ENCODE measurements around the gene FLT3. TPM values are rescaled to one million over a fixed set of nuclear protein-coding genes. Genes with fewer than 3 reads are reported as not detected.

FLT3 gene
- total and polyA plus RNA-seq, 2 of the 13 experiments (the other 11 are each of a cell fraction or from before 2014, with no cell fraction given), result not detected

DNA sequence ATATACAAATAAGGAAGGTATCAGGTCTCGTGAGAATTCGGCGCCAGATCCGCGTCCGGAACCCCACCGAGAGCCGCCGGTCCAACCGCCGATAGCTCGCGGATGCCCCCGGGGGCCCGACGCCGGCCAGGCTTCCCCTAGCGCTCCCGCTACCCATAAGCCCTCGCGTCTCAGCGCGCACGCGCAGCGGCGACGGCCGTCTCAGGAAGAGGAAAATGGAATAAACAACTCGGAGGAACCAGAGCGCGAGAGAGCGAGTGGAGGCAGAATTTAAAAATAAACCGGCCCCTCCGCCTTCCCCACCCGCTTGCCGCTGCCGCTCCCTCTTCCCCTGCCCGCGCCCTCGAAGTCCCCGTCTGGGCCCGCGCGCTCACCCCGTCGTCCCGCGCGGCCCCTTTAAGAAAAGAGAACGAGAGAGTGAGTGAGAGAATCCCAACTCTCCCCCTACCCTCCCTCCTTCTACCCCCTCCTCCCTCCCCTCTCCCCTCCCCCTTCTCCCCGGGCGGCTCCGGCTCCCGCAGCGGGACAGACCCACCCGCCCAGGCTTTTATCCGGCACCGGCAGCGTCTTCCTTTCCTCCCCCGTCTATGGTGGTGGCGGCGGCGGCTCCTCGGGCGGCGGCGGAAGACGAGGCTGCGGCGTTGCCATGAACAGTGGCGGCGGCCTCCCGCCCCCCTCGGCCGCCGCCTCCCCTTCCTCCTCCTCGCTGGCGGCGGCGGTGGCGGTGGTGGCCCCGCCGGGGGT lies 37.8 kb upstream of the FLT3 start, which contains the start of gene PAN3:
Gene PAN3, plus strand, starts transcription at position 534 of the 744 bp plus-strand sequence. Its CDS starts 113 bp downstream, at position 647.
- Histone ChIP-seq H2AFZ (ENCODE audit: low read length) (peak within 1 kb of the TSS; percentile 86), H3K9me3 (ENCODE audit: low read length) (no peaks in the 10 kb centered on the region), H4K20me1 (ENCODE audit: insufficient read depth, low read length) (peaks cover 31% of the 10 kb centered on the region), H3K9ac (ENCODE audit: insufficient read depth, low read depth, low read length) (peak within 1 kb of the TSS; percentile 87), H3K27me3 (ENCODE audit: control insufficient read depth in 1 of 2, insufficient read depth in 2 of 2, low read length in 2 of 2) (no peaks in the 10 kb centered on the region), H3K79me2 (ENCODE audit: insufficient read depth, low read length) (peaks cover 46% of the 10 kb centered on the region), H3K4me2 (ENCODE audit: low read depth, low read length) (peak within 1 kb of the TSS; percentile 83), H3K36me3 (replicated peaks in 1 of 2; ENCODE audit: control insufficient read depth in 1 of 2, insufficient read depth in 2 of 2, low read length in 2 of 2) (no peaks in the 10 kb centered on the region), H3K27ac (ENCODE audit: extremely low read length, insufficient read depth, low read length) (peak within 1 kb of the TSS; percentile 97), H3K4me3 (replicated peaks in 1 of 3; ENCODE audit: insufficient read depth in 1 of 3, low read depth in 2 of 3, low read length in 3 of 3) (peak within 1 kb of the TSS; percentile 85 to 98 (median 90)), H3K4me1 (ENCODE audit: insufficient read depth, low read length) (peaks cover 40% of the 10 kb centered on the region)
- WGBS (ENCODE audit: low lambda C conversion rate), result under 1% methylated on average over 56 of the region's 84 CpGs
- intact Hi-C loops (cut with micrococcal nuclease; ENCODE audit: unreplicated experiment) (no loop called here), in situ Hi-C loops (cut with HindIII; ENCODE audit: extremely low pct_ligation_motif_present, low pct_unique_long_range_greater_than_20kb) (no loop called here)
- FAIRE-seq (peak; percentile 8), ATAC-seq (peak; percentile 75), DNase-seq (ENCODE audit: low spot score) (peak; percentile 80)
- no TSS peak for BruUV-seq (replicated peaks)
- ChIA-PET CTCF (ENCODE audit: low intra/inter-chr PET ratio, low total read pairs) (no interaction called here), POLR2A (interaction anchor here (0.7 to 1.0 kb wide), 4 partner anchors 9 to 735 kb away, joined by 4 to 7 read pairs (median 4); no protein-coding TSS in a partner anchor)
- TF ChIP-seq ZNF558 (CRISPR knock-in tag; IDR thresholded peaks at IDR 0.05; ENCODE audit: borderline replicate concordance) (0 out of 2 replicates have a peak, but pooled peaks have one; percentile 3), POLR2AphosphoS5 (IDR thresholded peaks at IDR 0.05; ENCODE audit: low read depth, low read length) (peak; percentile 85), ZNF607 (CRISPR knock-in tag; IDR thresholded peaks at IDR 0.05; ENCODE audit: borderline replicate concordance) (no peak), ZNF788 (CRISPR knock-in tag; IDR thresholded peaks at IDR 0.05; ENCODE audit: borderline replicate concordance) (peak; percentile 69), MXI1 (IDR thresholded peaks at IDR 0.05; ENCODE audit: borderline replicate concordance, low read depth, low read length) (peak; percentile 3; the same call in 1 of the 3 replicates), ISL2 (CRISPR knock-in tag; IDR thresholded peaks at IDR 0.05) (0 out of 2 replicates have a peak, but pooled peaks have one; percentile 13), ZFY (CRISPR knock-in tag; IDR thresholded peaks at IDR 0.05) (peak; percentile 71; the same call in 1 of the 2 replicates), SIN3A (IDR thresholded peaks at IDR 0.05; ENCODE audit: borderline replicate concordance, low read depth, low read length) (peak; percentile 79; the same call in 1 of the 2 replicates), RARA (CRISPR knock-in tag; IDR thresholded peaks at IDR 0.05) (no peak), KLF6 (CRISPR knock-in tag; IDR thresholded peaks at IDR 0.05) (peak; percentile 43; the same call in 1 of the 2 replicates), MAF1 (CRISPR knock-in tag; IDR thresholded peaks at IDR 0.05; ENCODE audit: borderline replicate concordance) (peak; percentile 51; the same call in 1 of the 2 replicates), MED1 (CRISPR knock-in tag; IDR thresholded peaks at IDR 0.05) (0 out of 2 replicates have a peak, but pooled peaks have one; percentile 23)
- TF ChIP-seq, protein P1, sequence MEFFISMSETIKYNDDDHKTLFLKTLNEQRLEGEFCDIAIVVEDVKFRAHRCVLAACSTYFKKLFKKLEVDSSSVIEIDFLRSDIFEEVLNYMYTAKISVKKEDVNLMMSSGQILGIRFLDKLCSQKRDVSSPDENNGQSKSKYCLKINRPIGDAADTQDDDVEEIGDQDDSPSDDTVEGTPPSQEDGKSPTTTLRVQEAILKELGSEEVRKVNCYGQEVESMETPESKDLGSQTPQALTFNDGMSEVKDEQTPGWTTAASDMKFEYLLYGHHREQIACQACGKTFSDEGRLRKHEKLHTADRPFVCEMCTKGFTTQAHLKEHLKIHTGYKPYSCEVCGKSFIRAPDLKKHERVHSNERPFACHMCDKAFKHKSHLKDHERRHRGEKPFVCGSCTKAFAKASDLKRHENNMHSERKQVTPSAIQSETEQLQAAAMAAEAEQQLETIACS (CRISPR knock-in tag; IDR thresholded peaks at IDR 0.05), result peak; percentile 69; the same call in 1 of the 2 replicates
- TF ChIP-seq, protein P2, sequence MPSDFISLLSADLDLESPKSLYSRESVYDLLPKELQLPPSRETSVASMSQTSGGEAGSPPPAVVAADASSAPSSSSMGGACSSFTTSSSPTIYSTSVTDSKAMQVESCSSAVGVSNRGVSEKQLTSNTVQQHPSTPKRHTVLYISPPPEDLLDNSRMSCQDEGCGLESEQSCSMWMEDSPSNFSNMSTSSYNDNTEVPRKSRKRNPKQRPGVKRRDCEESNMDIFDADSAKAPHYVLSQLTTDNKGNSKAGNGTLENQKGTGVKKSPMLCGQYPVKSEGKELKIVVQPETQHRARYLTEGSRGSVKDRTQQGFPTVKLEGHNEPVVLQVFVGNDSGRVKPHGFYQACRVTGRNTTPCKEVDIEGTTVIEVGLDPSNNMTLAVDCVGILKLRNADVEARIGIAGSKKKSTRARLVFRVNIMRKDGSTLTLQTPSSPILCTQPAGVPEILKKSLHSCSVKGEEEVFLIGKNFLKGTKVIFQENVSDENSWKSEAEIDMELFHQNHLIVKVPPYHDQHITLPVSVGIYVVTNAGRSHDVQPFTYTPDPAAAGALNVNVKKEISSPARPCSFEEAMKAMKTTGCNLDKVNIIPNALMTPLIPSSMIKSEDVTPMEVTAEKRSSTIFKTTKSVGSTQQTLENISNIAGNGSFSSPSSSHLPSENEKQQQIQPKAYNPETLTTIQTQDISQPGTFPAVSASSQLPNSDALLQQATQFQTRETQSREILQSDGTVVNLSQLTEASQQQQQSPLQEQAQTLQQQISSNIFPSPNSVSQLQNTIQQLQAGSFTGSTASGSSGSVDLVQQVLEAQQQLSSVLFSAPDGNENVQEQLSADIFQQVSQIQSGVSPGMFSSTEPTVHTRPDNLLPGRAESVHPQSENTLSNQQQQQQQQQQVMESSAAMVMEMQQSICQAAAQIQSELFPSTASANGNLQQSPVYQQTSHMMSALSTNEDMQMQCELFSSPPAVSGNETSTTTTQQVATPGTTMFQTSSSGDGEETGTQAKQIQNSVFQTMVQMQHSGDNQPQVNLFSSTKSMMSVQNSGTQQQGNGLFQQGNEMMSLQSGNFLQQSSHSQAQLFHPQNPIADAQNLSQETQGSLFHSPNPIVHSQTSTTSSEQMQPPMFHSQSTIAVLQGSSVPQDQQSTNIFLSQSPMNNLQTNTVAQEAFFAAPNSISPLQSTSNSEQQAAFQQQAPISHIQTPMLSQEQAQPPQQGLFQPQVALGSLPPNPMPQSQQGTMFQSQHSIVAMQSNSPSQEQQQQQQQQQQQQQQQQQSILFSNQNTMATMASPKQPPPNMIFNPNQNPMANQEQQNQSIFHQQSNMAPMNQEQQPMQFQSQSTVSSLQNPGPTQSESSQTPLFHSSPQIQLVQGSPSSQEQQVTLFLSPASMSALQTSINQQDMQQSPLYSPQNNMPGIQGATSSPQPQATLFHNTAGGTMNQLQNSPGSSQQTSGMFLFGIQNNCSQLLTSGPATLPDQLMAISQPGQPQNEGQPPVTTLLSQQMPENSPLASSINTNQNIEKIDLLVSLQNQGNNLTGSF (CRISPR knock-in tag; IDR thresholded peaks at IDR 0.05), result no peak
- TF ChIP-seq, protein P3, sequence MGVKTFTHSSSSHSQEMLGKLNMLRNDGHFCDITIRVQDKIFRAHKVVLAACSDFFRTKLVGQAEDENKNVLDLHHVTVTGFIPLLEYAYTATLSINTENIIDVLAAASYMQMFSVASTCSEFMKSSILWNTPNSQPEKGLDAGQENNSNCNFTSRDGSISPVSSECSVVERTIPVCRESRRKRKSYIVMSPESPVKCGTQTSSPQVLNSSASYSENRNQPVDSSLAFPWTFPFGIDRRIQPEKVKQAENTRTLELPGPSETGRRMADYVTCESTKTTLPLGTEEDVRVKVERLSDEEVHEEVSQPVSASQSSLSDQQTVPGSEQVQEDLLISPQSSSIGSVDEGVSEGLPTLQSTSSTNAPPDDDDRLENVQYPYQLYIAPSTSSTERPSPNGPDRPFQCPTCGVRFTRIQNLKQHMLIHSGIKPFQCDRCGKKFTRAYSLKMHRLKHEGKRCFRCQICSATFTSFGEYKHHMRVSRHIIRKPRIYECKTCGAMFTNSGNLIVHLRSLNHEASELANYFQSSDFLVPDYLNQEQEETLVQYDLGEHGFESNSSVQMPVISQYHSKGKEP (CRISPR knock-in tag; IDR thresholded peaks at IDR 0.05), result no peak
